Mucosa of descending colon (tissue), 3 donors: ENCODE data around the gene UGT1A10. TPM values are rescaled to one million over a fixed set of nuclear protein-coding genes. Genes with fewer than 3 reads are reported as not detected.

ENCODE experiments used
- ATAC-seq: fragments of 200-7000 bp; cut with Tn5 transposase; one replicate; pipeline ENCODE4 v1.9.1; 2020; ENCODE audit warnings: mild to moderate bottlenecking, moderate library complexity
- DNase-seq, 3 donors: peaks; one replicate each; pipeline ENCODE4 v3.0.0-alpha.2; 2020
- H3K36me3 ChIP-seq: fragments of 200-600 bp; one replicate; pipeline ENCODE4 v1.8.0; 2021; ENCODE audit warnings: low read depth, mild to moderate bottlenecking
- H3K4me1 ChIP-seq: fragments of 200-600 bp; one replicate; pipeline ENCODE4 v1.8.0; 2021; ENCODE audit warnings: low read depth, mild to moderate bottlenecking
- H3K4me3 ChIP-seq: fragments of 200-600 bp; one replicate; pipeline ENCODE4 v1.8.0; 2021; ENCODE audit warnings: mild to moderate bottlenecking
- H3K9me3 ChIP-seq: fragments of 200-600 bp; one replicate; pipeline ENCODE4 v1.8.0; 2021; ENCODE audit warnings: mild to moderate bottlenecking
- CTCF ChIP-seq: fragments of 200-600 bp; IDR thresholded peaks from one replicate; pipeline ENCODE4 v1.8.0; 2022; ENCODE audit warnings: antibody characterized with exemption, mild to moderate bottlenecking
- intact Hi-C, 2 donors: fragments of 100-400 bp; cut with DNase I in 1 of 2; cut with micrococcal nuclease in 1 of 2; formaldehyde crosslinking; loops; one replicate each; pipeline versions ENCODE4 v1.11.0 to v1.11.1; 2022; cut with DNase I, micrococcal nuclease
- total RNA-seq, 3 donors: library from RNA; stranded (reverse); fragmentation: NEBNext Ultra II Directional in 2 of 3; extraction: Animal tissue kit (Norgen Biotek cat#: 25700) in 2 of 3; gene quantifications; one replicate each; pipeline versions ENCODE4 v1.2.1 to v1.2.4, GENCODE V29; 2021 to 2023
- donor health status: DM: no; HTN: no; CAD: no; lungs with moderate emphysema.
- donor health status: DM: no; HTN: no; CAD: no.
- donor health status: DM: no; HTN: yes; CAD: no.

The UGT1A10 gene
- total RNA-seq, 3 donors from 2014 or later = 42.0 to 116 (median 43.9) TPM

- H3K4me3 ChIP-seq = no peak overlapping the region
- DNase-seq = no peak
- no peak for ATAC-seq
- intact Hi-C loops = no loop called here
- peaks cover 2% of the 10 kb centered on the region for H3K9me3 ChIP-seq
- TF ChIP-seq CTCF = no peak
- no peaks in the 10 kb centered on the region for H3K36me3 ChIP-seq
- no peaks in the 10 kb centered on the region for H3K4me1 ChIP-seq
Measured at GRCh38 chr2:233779722-233780121, 143.5 kb downstream of the UGT1A10 start.

GRCh38 chr2:233780771-233781170 is 144.5 kb downstream of the UGT1A10 start:
- Histone ChIP-seq H3K4me1 (no peaks in the 10 kb centered on the region), H3K36me3 (no peaks in the 10 kb centered on the region), H3K9me3 (no peaks in the 10 kb centered on the region), H3K4me3 (no peak overlapping the region)
- no peak for TF ChIP-seq CTCF
- ATAC-seq (peak; percentile 32), DNase-seq (no peak)
- intact Hi-C loops = no loop called here

- Histone ChIP-seq H3K9me3 (no peaks in the 10 kb centered on the region), H3K36me3 (no peaks in the 10 kb centered on the region), H3K4me3 (no peak overlapping the region), H3K4me1 (no peaks in the 10 kb centered on the region)
- DNase-seq (no peak), ATAC-seq (no peak)
- intact Hi-C loops = no loop called here
- no peak for TF ChIP-seq CTCF
Measured at GRCh38 chr2:233789554-233789953, 153.3 kb downstream of the UGT1A10 start.

- no peaks in the 10 kb centered on the region for H3K36me3 ChIP-seq
- H3K4me1 ChIP-seq = no peaks in the 10 kb centered on the region
- H3K9me3 ChIP-seq = no peaks in the 10 kb centered on the region
- no peak for ATAC-seq
- no peak for DNase-seq
- no peak overlapping the region for H3K4me3 ChIP-seq
- no peak for TF ChIP-seq CTCF
- intact Hi-C loops = no loop called here
Measured at GRCh38 chr2:233791151-233791882, 155.1 kb downstream of the UGT1A10 start.

GRCh38 chr2:233791883-233792329 is 155.7 kb downstream of the UGT1A10 start:
- ATAC-seq (no peak), DNase-seq (no peak)
- no peaks in the 10 kb centered on the region for H3K36me3 ChIP-seq
- no peaks in the 10 kb centered on the region for H3K9me3 ChIP-seq
- no peak for TF ChIP-seq CTCF
- intact Hi-C loops = no loop called here
- H3K4me3 ChIP-seq = no peak overlapping the region
- H3K4me1 ChIP-seq = no peaks in the 10 kb centered on the region

- Histone ChIP-seq H3K4me3 (no peak overlapping the region), H3K9me3 (no peaks in the 10 kb centered on the region), H3K4me1 (no peaks in the 10 kb centered on the region), H3K36me3 (no peaks in the 10 kb centered on the region)
- intact Hi-C loops = no loop called here
- ATAC-seq (no peak), DNase-seq (no peak)
- TF ChIP-seq CTCF = no peak
Measured at GRCh38 chr2:233792720-233793119, 156.5 kb downstream of the UGT1A10 start.
